Caki2 (cell line): Measurements from ENCODE around the gene NUDT4B. TPM values are rescaled to one million over a fixed set of nuclear protein-coding genes. Genes with fewer than 3 reads are reported as not detected.
"Not testable (repeated sequence)": the region's sequence is repeated elsewhere in the genome, so short reads cannot be mapped to it uniquely, and the experiment has no call there.

ENCODE experiments used
- DNase-seq: peaks from one replicate; pipeline ENCODE4 v3.0.0-alpha.2; 2015; ENCODE audit warnings: low read depth
- in situ Hi-C: cut with HindIII; loops from 2 replicates; pipeline ENCODE4 v1.10.0; 2016; ENCODE audit warnings: low sequenced_read_pairs, low pct_unique_long_range_greater_than_20kb, mixed read lengths
- total RNA-seq: library from RNA; depleted of rRNA; stranded (reverse); fragments of >200 nt; shearing (Covaris generic); gene quantifications from 2 replicates; pipeline ENCODE4 v1.2.3, GENCODE V29; 2014; ENCODE audit warnings: low replicate concordance; rRNA removed

NUDT4B gene
- total RNA-seq, 1 experiment from 2014 or later: not detected

- DNase-seq, in situ Hi-C loops: not testable (repeated sequence)
These were observed 25.5 kb downstream of the NUDT4B start for GRCh38 chr1:148774102-148774501.

GRCh38 chr1:148775263-148775662, 26.7 kb downstream of the NUDT4B start:
- in situ Hi-C loops, DNase-seq: not testable (repeated sequence)

- in situ Hi-C loops, DNase-seq: not testable (repeated sequence)
These were observed 29.1 kb downstream of the NUDT4B start for GRCh38 chr1:148777649-148778048.

- in situ Hi-C loops, DNase-seq: not testable (repeated sequence)
These were observed 31.8 kb downstream of the NUDT4B start for GRCh38 chr1:148780404-148780803.

GRCh38 chr1:148791543-148792099, 43.0 kb downstream of the NUDT4B start:
- in situ Hi-C loops, DNase-seq: not testable (repeated sequence)

- DNase-seq, in situ Hi-C loops: not testable (repeated sequence)
These were observed 45.3 kb downstream of the NUDT4B start for GRCh38 chr1:148793762-148794332.

Other genes starting within 250 kb of the NUDT4B start
- gene NBPF14, start 152.8 kb upstream of the NUDT4B start, total RNA-seq: 9.5 and 13.2 TPM in 2 replicates
- 15.0 and 27.0 TPM in 2 replicates for gene PDE4DIP, start 95.7 kb downstream of the NUDT4B start, total RNA-seq